AG04449 (cell line): ENCODE measurements around the gene ARHGAP31.

Experiments used
- CTCF ChIA-PET: fragments of 350-600 bp; formaldehyde crosslinking; extraction: SDS; loops from one replicate; lab custom pipeline; 2021; ENCODE audit warnings: antibody characterized with exemption; lab: Yijun Ruan, JAX
- POLR2A ChIA-PET: fragments of 400-600, 350-600 bp; formaldehyde crosslinking; extraction: SDS; loops from one replicate; lab custom pipeline; 2020; ENCODE audit warnings: antibody characterized with exemption, inconsistent platforms; lab: Yijun Ruan, JAX
- DNase-seq: peaks from one replicate; pipeline ENCODE4 v3.0.0-alpha.2; 2010; ENCODE audit warnings: low read depth, low spot score
- H3K4me3 ChIP-seq: 2 replicates; pipeline ENCODE4 v1.5.1; 2011; ENCODE audit warnings: low read depth, mild to moderate bottlenecking, control low read depth, low read length
- CTCF ChIP-seq: IDR thresholded peaks from one replicate; pipeline ENCODE4 v1.5.1; 2011; ENCODE audit warnings: mild to moderate bottlenecking, moderate library complexity, low read length, control low read depth, inconsistent platforms; ENCODE audit not compliant: insufficient read depth; ENCODE audit errors: missing control alignments

Gene ARHGAP31

DNA sequence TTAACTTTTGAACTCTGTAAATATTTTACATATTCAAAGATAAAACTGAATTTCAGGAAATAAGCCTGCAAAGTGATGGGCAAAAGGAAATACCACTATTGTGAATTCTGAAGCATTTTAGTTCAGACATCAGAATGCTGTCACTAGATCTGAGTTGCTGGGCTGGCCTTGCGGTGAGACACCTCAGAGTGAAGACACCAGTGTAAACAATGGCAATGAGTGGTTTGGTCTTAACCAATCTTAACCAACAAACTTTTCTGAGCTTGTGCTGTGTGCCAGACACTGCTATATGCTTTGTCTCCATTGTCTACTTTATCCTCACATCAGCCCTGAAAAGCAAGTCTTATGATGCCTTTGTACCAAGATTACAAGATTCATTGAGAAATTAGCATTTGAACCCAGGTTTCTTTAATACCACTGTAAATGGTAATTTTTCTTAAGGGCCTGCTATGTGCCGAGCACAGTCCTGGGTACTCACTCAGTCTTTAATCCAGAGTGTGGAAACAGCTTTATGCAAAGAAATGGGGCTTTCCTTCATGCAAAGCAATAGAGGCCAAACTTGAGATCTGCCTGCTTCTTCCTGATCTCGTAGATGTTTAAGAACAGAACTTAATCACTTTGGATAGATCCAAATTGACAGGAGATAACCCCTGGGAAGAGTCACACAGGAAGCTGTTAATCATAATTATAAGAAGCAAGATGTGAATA is 114.2 kb downstream of the ARHGAP31 start:
- CTCF ChIA-PET, result interaction anchor here (1.0 to 2.4 kb wide), 3 partner anchors 10 to 273 kb away, joined by 3 to 12 read pairs (median 6); partner anchors contain the start of gene COX17
- POLR2A ChIA-PET, result no interaction called here
- DNase-seq, result no peak
- TF ChIP-seq CTCF, result no peak
- H3K4me3 ChIP-seq, result no peak overlapping the region

- POLR2A ChIA-PET, result no interaction called here
- no peak for DNase-seq
- no peak for TF ChIP-seq CTCF
- CTCF ChIA-PET, result interaction anchor here (0.9 to 2.4 kb wide), 4 partner anchors 9 to 271 kb away, joined by 3 to 12 read pairs (median 4); partner anchors contain the start of gene COX17
- no peak overlapping the region for H3K4me3 ChIP-seq
Observed at GRCh38 chr3:119409844-119410243, 115.7 kb downstream of the ARHGAP31 start.

DNA sequence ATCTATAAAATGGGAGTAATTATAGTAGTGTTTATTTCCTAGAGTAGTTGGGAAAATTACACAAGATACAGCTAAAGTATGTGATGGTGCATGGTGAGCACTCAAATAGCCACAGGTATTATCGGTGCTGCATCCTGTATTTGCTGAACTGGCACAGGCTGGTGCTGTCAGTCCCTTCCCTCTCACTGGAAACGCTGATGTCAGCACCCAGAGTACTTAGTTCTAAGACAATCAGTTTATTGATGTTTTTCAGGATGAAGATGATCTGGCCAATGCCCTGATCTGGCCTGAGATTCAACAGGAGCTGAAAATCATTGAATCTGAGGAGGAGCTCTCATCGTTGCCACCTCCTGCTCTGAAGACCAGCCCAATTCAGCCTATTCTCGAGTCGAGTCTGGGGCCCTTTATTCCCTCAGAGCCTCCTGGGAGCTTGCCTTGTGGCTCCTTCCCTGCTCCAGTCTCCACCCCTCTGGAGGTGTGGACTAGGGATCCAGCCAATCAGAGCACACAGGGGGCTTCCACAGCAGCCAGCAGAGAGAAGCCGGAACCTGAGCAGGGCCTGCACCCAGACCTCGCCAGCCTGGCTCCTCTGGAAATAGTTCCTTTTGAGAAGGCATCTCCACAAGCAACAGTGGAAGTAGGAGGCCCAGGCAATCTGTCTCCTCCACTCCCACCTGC is 119.6 kb downstream of the ARHGAP31 start:
- no peak for DNase-seq
- CTCF ChIA-PET, result no interaction called here
- no peak overlapping the region for H3K4me3 ChIP-seq
- TF ChIP-seq CTCF, result no peak
- POLR2A ChIA-PET, result no interaction called here

GRCh38 chr3:119416873-119417272 is 122.7 kb downstream of the ARHGAP31 start:
- TF ChIP-seq CTCF, result no peak
- CTCF ChIA-PET, result interaction anchor here (0.9 kb wide), 1 partner anchor 19 kb away, joined by 3 read pairs; no protein-coding TSS in a partner anchor
- no peak for DNase-seq
- POLR2A ChIA-PET, result no interaction called here
- no peak overlapping the region for H3K4me3 ChIP-seq

- CTCF ChIA-PET, result interaction anchor here (1.9 kb wide), 1 partner anchor 9 kb away, joined by 6 read pairs; no protein-coding TSS in a partner anchor
- POLR2A ChIA-PET, result interaction anchor here (0.5 kb wide), 1 partner anchor 179 kb away, joined by 3 read pairs; no protein-coding TSS in a partner anchor
Observed at GRCh38 chr3:119417771-119418512, 123.8 kb downstream of the ARHGAP31 start.

More at GRCh38 chr3:119417771-119418512, 123.8 kb downstream of the ARHGAP31 start:
- H3K4me3 ChIP-seq, result no peak overlapping the region
- no peak for DNase-seq
- no peak for TF ChIP-seq CTCF
